GM18907 (cell line): ENCODE results near the gene TMEM220.

Experiments
- ATAC-seq: cut with Tn5 transposase; IDR thresholded peaks from one replicate; pipeline ENCODE4 v1.9.1; 2021; ENCODE audit warnings: mild to moderate bottlenecking, moderate library complexity; ENCODE audit not compliant: unreplicated experiment

The TMEM220 gene

GRCh38 chr17:10673312-10673711 lies 56.5 kb downstream of the TMEM220 start:
- ATAC-seq = no peak

- ATAC-seq = no peak
These were observed 61.0 kb downstream of the TMEM220 start for GRCh38 chr17:10668775-10669174.

GRCh38 chr17:10666906-10667305 lies 62.9 kb downstream of the TMEM220 start:
- no peak for ATAC-seq

DNA sequence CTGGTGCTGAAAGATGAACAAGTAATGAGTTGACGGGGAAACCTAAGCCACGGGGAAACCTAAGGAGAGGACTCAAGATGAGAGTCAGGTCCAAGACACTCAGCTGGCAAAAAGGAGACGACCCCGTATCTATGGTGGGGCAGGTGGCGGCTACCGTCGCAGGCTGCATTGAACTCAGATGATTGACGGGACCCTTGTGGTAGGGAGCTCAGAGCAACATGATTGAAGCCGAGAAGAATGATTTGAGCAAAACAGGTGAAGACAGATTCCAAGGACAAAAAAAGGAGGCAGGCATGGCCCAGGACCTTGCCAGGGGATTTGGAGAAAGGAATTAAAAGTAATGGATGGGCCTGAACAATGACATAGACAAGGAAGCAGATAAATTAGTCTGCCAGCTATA lies 65.3 kb downstream of the TMEM220 start:
- no peak for ATAC-seq
